Memory B cell (primary cell): Measurements from ENCODE around the gene TMX3.

Source experiments
- ATAC-seq: fragments of 150-1000 bp; cut with Tn5 transposase; 2 replicates; pipeline ENCODE4 v1.10.0; 2021; ENCODE audit warnings: low read depth, mild to moderate bottlenecking, moderate library complexity
- DNase-seq, 2 donors: peaks; one replicate each; pipeline ENCODE4 v3.0.0; 2022; ENCODE audit warnings: low spot score in 2 of 2
- H3K27ac Mint-ChIP-seq: one replicate; pipeline ENCODE4 v1.8.0; 2022; ENCODE audit warnings: mild to moderate bottlenecking, moderate library complexity, mixed read lengths
- H3K27me3 Mint-ChIP-seq: one replicate; pipeline ENCODE4 v1.8.0; 2022; ENCODE audit warnings: mixed read lengths
- H3K36me3 Mint-ChIP-seq: one replicate; pipeline ENCODE4 v1.8.0; 2022; ENCODE audit warnings: mild to moderate bottlenecking, mixed read lengths
- H3K4me1 Mint-ChIP-seq: one replicate; pipeline ENCODE4 v1.8.0; 2022; ENCODE audit warnings: mixed read lengths
- H3K4me3 Mint-ChIP-seq: one replicate; pipeline ENCODE4 v1.8.0; 2022; ENCODE audit warnings: mild to moderate bottlenecking, moderate library complexity, mixed read lengths
- H3K9me3 Mint-ChIP-seq: one replicate; pipeline ENCODE4 v1.8.0; 2022; ENCODE audit warnings: mixed read lengths

TMX3 gene

GRCh38 chr18:68714712-68715496, at the start of gene TMX3:
TMX3 (minus strand) TSS chr18:68715108; CDS start chr18:68714981, 127 bp downstream.
- Mint-ChIP-seq H3K36me3 (peaks cover 6% of the 10 kb centered on the region), H3K27me3 (no peaks in the 10 kb centered on the region), H3K4me1 (peaks cover 17% of the 10 kb centered on the region), H3K9me3 (no peaks in the 10 kb centered on the region), H3K4me3 (peak within 1 kb of the TSS; percentile 95), H3K27ac (peak within 1 kb of the TSS; percentile 45)
- ATAC-seq = peak; percentile 97
- DNase-seq = peak; percentile 78 to 86

- H3K27ac Mint-ChIP-seq = no peak overlapping the region
- no peak for DNase-seq
- no peak overlapping the region for H3K4me3 Mint-ChIP-seq
- no peaks in the 10 kb centered on the region for H3K36me3 Mint-ChIP-seq
- no peaks in the 10 kb centered on the region for H3K27me3 Mint-ChIP-seq
- H3K4me1 Mint-ChIP-seq = peaks cover 4% of the 10 kb centered on the region
- ATAC-seq = no peak
- peaks cover 4% of the 10 kb centered on the region for H3K9me3 Mint-ChIP-seq
Observed at GRCh38 chr18:68764016-68764415, 49.1 kb upstream of the TMX3 start.

- Mint-ChIP-seq H3K27me3 (no peaks in the 10 kb centered on the region), H3K4me3 (no peak overlapping the region), H3K36me3 (no peaks in the 10 kb centered on the region), H3K4me1 (peaks cover 4% of the 10 kb centered on the region), H3K27ac (no peak overlapping the region), H3K9me3 (peaks cover 8% of the 10 kb centered on the region)
- ATAC-seq = no peak
- DNase-seq = no peak
Observed at GRCh38 chr18:68763083-68763482, 48.2 kb upstream of the TMX3 start.

- Mint-ChIP-seq H3K4me3 (no peak overlapping the region), H3K36me3 (peaks cover 3% of the 10 kb centered on the region), H3K27ac (no peak overlapping the region), H3K27me3 (no peaks in the 10 kb centered on the region), H3K9me3 (peaks cover 8% of the 10 kb centered on the region), H3K4me1 (no peaks in the 10 kb centered on the region)
- ATAC-seq (no peak), DNase-seq (no peak)
Observed at GRCh38 chr18:68759308-68759707, 44.4 kb upstream of the TMX3 start.

- no peaks in the 10 kb centered on the region for H3K4me1 Mint-ChIP-seq
- no peaks in the 10 kb centered on the region for H3K27me3 Mint-ChIP-seq
- DNase-seq (no peak), ATAC-seq (no peak)
- no peak overlapping the region for H3K27ac Mint-ChIP-seq
- H3K4me3 Mint-ChIP-seq = no peak overlapping the region
- H3K36me3 Mint-ChIP-seq = peaks cover 8% of the 10 kb centered on the region
- peaks cover 9% of the 10 kb centered on the region for H3K9me3 Mint-ChIP-seq
Observed at GRCh38 chr18:68757126-68757525, 42.2 kb upstream of the TMX3 start.

GRCh38 chr18:68742206-68742605, 27.3 kb upstream of the TMX3 start:
- H3K27ac Mint-ChIP-seq = no peak overlapping the region
- H3K27me3 Mint-ChIP-seq = no peaks in the 10 kb centered on the region
- H3K4me1 Mint-ChIP-seq = peaks cover 2% of the 10 kb centered on the region
- ATAC-seq (no peak), DNase-seq (no peak)
- H3K4me3 Mint-ChIP-seq = no peak overlapping the region
- peaks cover 2% of the 10 kb centered on the region for H3K36me3 Mint-ChIP-seq
- no peaks in the 10 kb centered on the region for H3K9me3 Mint-ChIP-seq

GRCh38 chr18:68740966-68741365, 26.1 kb upstream of the TMX3 start:
- Mint-ChIP-seq H3K27ac (no peak overlapping the region), H3K4me3 (no peak overlapping the region), H3K4me1 (peaks cover 2% of the 10 kb centered on the region), H3K27me3 (no peaks in the 10 kb centered on the region), H3K9me3 (no peaks in the 10 kb centered on the region), H3K36me3 (peaks cover 2% of the 10 kb centered on the region)
- no peak for ATAC-seq
- no peak for DNase-seq

- H3K27ac Mint-ChIP-seq = no peak overlapping the region
- ATAC-seq (no peak), DNase-seq (no peak)
- no peaks in the 10 kb centered on the region for H3K27me3 Mint-ChIP-seq
- peaks cover 2% of the 10 kb centered on the region for H3K4me1 Mint-ChIP-seq
- no peak overlapping the region for H3K4me3 Mint-ChIP-seq
- no peaks in the 10 kb centered on the region for H3K36me3 Mint-ChIP-seq
- no peaks in the 10 kb centered on the region for H3K9me3 Mint-ChIP-seq
Observed at GRCh38 chr18:68739462-68739861, 24.6 kb upstream of the TMX3 start.

GRCh38 chr18:68738564-68738963, 23.7 kb upstream of the TMX3 start:
- no peaks in the 10 kb centered on the region for H3K9me3 Mint-ChIP-seq
- no peak overlapping the region for H3K27ac Mint-ChIP-seq
- H3K4me1 Mint-ChIP-seq = peaks cover 2% of the 10 kb centered on the region
- DNase-seq (no peak), ATAC-seq (no peak)
- no peak overlapping the region for H3K4me3 Mint-ChIP-seq
- no peaks in the 10 kb centered on the region for H3K27me3 Mint-ChIP-seq
- H3K36me3 Mint-ChIP-seq = no peaks in the 10 kb centered on the region

GRCh38 chr18:68735483-68736343, 20.8 kb upstream of the TMX3 start:
- H3K27ac Mint-ChIP-seq = no peak overlapping the region
- DNase-seq = no peak
- peak; percentile 45 for ATAC-seq

GRCh38 chr18:68734308-68734707, 19.4 kb upstream of the TMX3 start:
- Mint-ChIP-seq H3K4me3 (no peak overlapping the region), H3K36me3 (no peaks in the 10 kb centered on the region), H3K27me3 (no peaks in the 10 kb centered on the region), H3K4me1 (no peaks in the 10 kb centered on the region), H3K9me3 (no peaks in the 10 kb centered on the region), H3K27ac (no peak overlapping the region)
- no peak for DNase-seq
- no peak for ATAC-seq

More at GRCh38 chr18:68735483-68736343, 20.8 kb upstream of the TMX3 start:
- Mint-ChIP-seq H3K4me1 (no peaks in the 10 kb centered on the region), H3K36me3 (no peaks in the 10 kb centered on the region), H3K4me3 (no peak overlapping the region), H3K27me3 (no peaks in the 10 kb centered on the region), H3K9me3 (no peaks in the 10 kb centered on the region)

- Mint-ChIP-seq H3K9me3 (no peaks in the 10 kb centered on the region), H3K4me1 (no peaks in the 10 kb centered on the region), H3K36me3 (no peaks in the 10 kb centered on the region), H3K4me3 (no peak overlapping the region), H3K27ac (no peak overlapping the region), H3K27me3 (no peaks in the 10 kb centered on the region)
- DNase-seq (no peak), ATAC-seq (no peak)
Observed at GRCh38 chr18:68733707-68734106, 18.8 kb upstream of the TMX3 start.

GRCh38 chr18:68728081-68728700, 13.3 kb upstream of the TMX3 start:
- H3K27ac Mint-ChIP-seq = no peak overlapping the region
- H3K36me3 Mint-ChIP-seq = peaks cover 6% of the 10 kb centered on the region
- DNase-seq (no peak), ATAC-seq (no peak)
- H3K9me3 Mint-ChIP-seq = peaks cover 2% of the 10 kb centered on the region
- H3K4me1 Mint-ChIP-seq = peaks cover 1% of the 10 kb centered on the region
- H3K27me3 Mint-ChIP-seq = no peaks in the 10 kb centered on the region
- H3K4me3 Mint-ChIP-seq = no peak overlapping the region

GRCh38 chr18:68727506-68727905, 12.6 kb upstream of the TMX3 start:
- Mint-ChIP-seq H3K27me3 (no peaks in the 10 kb centered on the region), H3K27ac (no peak overlapping the region), H3K4me3 (no peak overlapping the region), H3K36me3 (peaks cover 6% of the 10 kb centered on the region), H3K4me1 (peaks cover 3% of the 10 kb centered on the region), H3K9me3 (peaks cover 4% of the 10 kb centered on the region)
- no peak for DNase-seq
- ATAC-seq = no peak
